ENCODE measurements around the gene SLIT1. TPM values are rescaled to one million over a fixed set of nuclear protein-coding genes. Genes with fewer than 3 reads are reported as not detected.

The SLIT1 gene
- polyA plus RNA-seq, 1 donor from 2014 or later, result 9.5 TPM

GRCh38 chr10:97071496-97071895 lies 114.3 kb downstream of the SLIT1 start:
- Histone ChIP-seq H3K27me3 (ENCODE audit: insufficient read depth, low read depth, low read length) (peaks cover 18% of the 10 kb centered on the region), H3K9me2 (ENCODE audit: insufficient read depth, low read length) (no peaks in the 10 kb centered on the region), H3K4me3 (ENCODE audit: low read length) (no peak overlapping the region), H3K4me2 (ENCODE audit: low read length) (no peak overlapping the region), H3K36me3 (ENCODE audit: insufficient read depth, low read length) (no peaks in the 10 kb centered on the region), H3F3A (ENCODE audit: insufficient read depth, low read length, poor library complexity, severe bottlenecking) (no peaks in the 10 kb centered on the region), H3K9me3 (ENCODE audit: low read length) (no peaks in the 10 kb centered on the region), H3K79me2 (replicated peaks; ENCODE audit: insufficient read depth, low read length) (no peaks in the 10 kb centered on the region), H4K20me1 (ENCODE audit: insufficient read depth) (no peaks in the 10 kb centered on the region), H2AFZ (ENCODE audit: low read depth, low read length) (no peak overlapping the region), H3K9ac (ENCODE audit: low read length) (no peak overlapping the region), H3K27ac (ENCODE audit: low read length) (no peak overlapping the region)
- TF ChIP-seq TAF1 (IDR thresholded peaks at IDR 0.05; ENCODE audit: low read depth) (no peak), RAD21 (conservative IDR thresholded peaks at IDR 0.05) (no peak), POLR2AphosphoS5 (IDR thresholded peaks at IDR 0.05) (no peak), EZH2 (IDR thresholded peaks at IDR 0.05; ENCODE audit: borderline replicate concordance, insufficient read depth, low read length, poor library complexity, severe bottlenecking) (no peak), SMC3 (conservative IDR thresholded peaks at IDR 0.05; ENCODE audit: poor library complexity) (no peak), REST (IDR thresholded peaks at IDR 0.05; ENCODE audit: borderline replicate concordance) (no peak), EP300 (conservative IDR thresholded peaks at IDR 0.05; ENCODE audit: poor library complexity, severe bottlenecking) (no peak), MXI1 (conservative IDR thresholded peaks at IDR 0.05; ENCODE audit: poor library complexity, severe bottlenecking) (no peak), CTCF (IDR thresholded peaks at IDR 0.05; ENCODE audit: poor library complexity, severe bottlenecking) (no peak)

- Histone ChIP-seq H3K79me2 (replicated peaks; ENCODE audit: insufficient read depth, low read length) (no peaks in the 10 kb centered on the region), H3K27me3 (ENCODE audit: insufficient read depth, low read depth, low read length) (peaks cover 11% of the 10 kb centered on the region), H3K9me3 (ENCODE audit: low read length) (no peaks in the 10 kb centered on the region), H3K9ac (ENCODE audit: low read length) (no peak overlapping the region), H3K27ac (ENCODE audit: low read length) (no peak overlapping the region), H3K9me2 (ENCODE audit: insufficient read depth, low read length) (no peaks in the 10 kb centered on the region), H3K4me3 (ENCODE audit: low read length) (no peak overlapping the region), H3K4me2 (ENCODE audit: low read length) (no peak overlapping the region), H3K36me3 (ENCODE audit: insufficient read depth, low read length) (no peaks in the 10 kb centered on the region), H2AFZ (ENCODE audit: low read depth, low read length) (no peak overlapping the region), H3F3A (ENCODE audit: insufficient read depth, low read length, poor library complexity, severe bottlenecking) (no peaks in the 10 kb centered on the region), H4K20me1 (ENCODE audit: insufficient read depth) (no peaks in the 10 kb centered on the region)
- TF ChIP-seq MXI1 (conservative IDR thresholded peaks at IDR 0.05; ENCODE audit: poor library complexity, severe bottlenecking) (no peak), SMC3 (conservative IDR thresholded peaks at IDR 0.05; ENCODE audit: poor library complexity) (no peak), POLR2AphosphoS5 (IDR thresholded peaks at IDR 0.05) (no peak), TAF1 (IDR thresholded peaks at IDR 0.05; ENCODE audit: low read depth) (no peak), EZH2 (IDR thresholded peaks at IDR 0.05; ENCODE audit: borderline replicate concordance, insufficient read depth, low read length, poor library complexity, severe bottlenecking) (no peak), CTCF (IDR thresholded peaks at IDR 0.05; ENCODE audit: poor library complexity, severe bottlenecking) (no peak), RAD21 (conservative IDR thresholded peaks at IDR 0.05) (no peak), REST (IDR thresholded peaks at IDR 0.05; ENCODE audit: borderline replicate concordance) (no peak), EP300 (conservative IDR thresholded peaks at IDR 0.05; ENCODE audit: poor library complexity, severe bottlenecking) (no peak)
Measured at GRCh38 chr10:97069576-97070362, 116.0 kb downstream of the SLIT1 start.

Data from neural cell (in vitro differentiated cells).